Measurements from ENCODE around the gene RADIL.

GRCh38 chr7:4824120-4824775, 59.3 kb downstream of the RADIL start:
- TF ChIP-seq SIN3A (IDR thresholded peaks at IDR 0.05; ENCODE audit: borderline replicate concordance, insufficient read depth, low read length) (no peak), POLR2AphosphoS5 (IDR thresholded peaks at IDR 0.05; ENCODE audit: low read depth, low read length) (no peak)
